GM21723 (cell line): Measurements from ENCODE around the gene PSMD3.
"Not testable (repeated sequence)": the region's sequence is repeated elsewhere in the genome, so short reads cannot be mapped to it uniquely, and the experiment has no call there.

Experiments
- ATAC-seq: cut with Tn5 transposase; IDR thresholded peaks from one replicate; pipeline ENCODE4 v1.9.1; 2021; ENCODE audit warnings: mild to moderate bottlenecking, moderate library complexity; ENCODE audit not compliant: unreplicated experiment

The PSMD3 gene

GRCh38 chr17:39995438-39995837, 14.8 kb downstream of the PSMD3 start:
- no peak for ATAC-seq

GRCh38 chr17:39996162-39996561, 15.6 kb downstream of the PSMD3 start:
- no peak for ATAC-seq

GRCh38 chr17:39996800-39997199, 16.2 kb downstream of the PSMD3 start:
- no peak for ATAC-seq

GRCh38 chr17:39997543-39997942, 16.9 kb downstream of the PSMD3 start:
- no peak for ATAC-seq

- no peak for ATAC-seq
Measured at GRCh38 chr17:39999067-39999466, 18.5 kb downstream of the PSMD3 start.

- no peak for ATAC-seq
Measured at GRCh38 chr17:40000161-40000560, 19.6 kb downstream of the PSMD3 start.

- ATAC-seq: not testable (repeated sequence)
Measured at GRCh38 chr17:40001335-40001734, 20.7 kb downstream of the PSMD3 start.

GRCh38 chr17:40004072-40004471, 23.5 kb downstream of the PSMD3 start:
- ATAC-seq: no peak

GRCh38 chr17:40004712-40005111, 24.1 kb downstream of the PSMD3 start:
- ATAC-seq: no peak

GRCh38 chr17:40005520-40005919, 24.9 kb downstream of the PSMD3 start:
- ATAC-seq: no peak

- not testable (repeated sequence) for ATAC-seq
Measured at GRCh38 chr17:40010946-40011500, 30.4 kb downstream of the PSMD3 start.

- ATAC-seq: not testable (repeated sequence)
Measured at GRCh38 chr17:40012017-40012647, 31.5 kb downstream of the PSMD3 start.

- ATAC-seq: no peak
Measured at GRCh38 chr17:40014375-40014980, 33.9 kb downstream of the PSMD3 start.

- no peak for ATAC-seq
Measured at GRCh38 chr17:40015005-40015997, 34.7 kb downstream of the PSMD3 start, which contains the start of gene CSF3. TSS of gene CSF3 (plus strand) at chr17:40015440. CDS start at chr17:40015475, 35 bp downstream.

GRCh38 chr17:40015998-40016985, 35.7 kb downstream of the PSMD3 start:
- no peak for ATAC-seq

GRCh38 chr17:40017422-40018080, 36.9 kb downstream of the PSMD3 start:
- ATAC-seq: no peak

- no peak for ATAC-seq
Measured at GRCh38 chr17:40018211-40019121, 37.9 kb downstream of the PSMD3 start.
